PC-3 (cell line): Measurements from ENCODE around the gene MAK. TPM values are rescaled to one million over a fixed set of nuclear protein-coding genes. Genes with fewer than 3 reads are reported as not detected.

ENCODE experiments used
- ATAC-seq: fragments of 200-7000 bp; cut with Tn5 transposase; 2 replicates; pipeline ENCODE4 v1.9.1; 2020; ENCODE audit warnings: mild to moderate bottlenecking, moderate library complexity
- BruUV-seq: library from RNA; stranded (reverse); fragments of 400-500 nt; replicated peaks from 2 replicates; lab custom pipeline; 2021; lab: Mats Ljungman, UMichigan
- CTCF ChIA-PET: fragments of 300-600 bp; sonication (Branson Sonifier 250); formaldehyde crosslinking; loops from one replicate; lab custom pipeline; 2022; ENCODE audit warnings: antibody characterized with exemption; lab: Charles Lee
- POLR2A ChIA-PET: fragments of 300-600 bp; sonication (Branson Sonifier 250); formaldehyde crosslinking; loops from one replicate; lab custom pipeline; 2022; ENCODE audit warnings: antibody characterized with exemption; ENCODE audit not compliant: unreplicated experiment; lab: Charles Lee
- DNase-seq: peaks from one replicate; pipeline ENCODE4 v3.0.0-alpha.2; 2015
- H2AFZ ChIP-seq: fragments of 300-600 bp; sonication (generic); 2 replicates; pipeline ENCODE4 v1.6.0; 2016; ENCODE audit warnings: antibody characterized with exemption, low read length
- H3F3A ChIP-seq: fragments of 300-600 bp; sonication (generic); one replicate; pipeline ENCODE4 v1.6.0; 2017; ENCODE audit warnings: antibody characterized with exemption, low read length, control low read depth, mild to moderate bottlenecking; ENCODE audit not compliant: unreplicated experiment
- H3K27ac ChIP-seq: fragments of 300-600 bp; sonication (generic); 2 replicates; pipeline ENCODE4 v1.5.1; 2016; ENCODE audit warnings: mild to moderate bottlenecking, low read length
- H3K27me3 ChIP-seq: fragments of 300-600 bp; sonication (generic); 2 replicates; pipeline ENCODE4 v1.6.1; 2016; ENCODE audit warnings: low read length, mixed read lengths
- H3K36me3 ChIP-seq: fragments of 300-600 bp; sonication (generic); 2 replicates; pipeline ENCODE4 v1.6.1; 2016; ENCODE audit warnings: low read depth, mixed run types, low read length, mixed read lengths
- H3K4me1 ChIP-seq: fragments of 300-600 bp; sonication (generic); 2 replicates; pipeline ENCODE4 v1.5.1; 2016; ENCODE audit warnings: low read length; ENCODE audit not compliant: insufficient read depth
- H3K4me2 ChIP-seq: fragments of 300-600 bp; sonication (generic); 2 replicates; pipeline ENCODE4 v1.6.0; 2016; ENCODE audit warnings: low read length
- H3K4me3 ChIP-seq: fragments of 300-600 bp; sonication (generic); 2 replicates; pipeline ENCODE4 v1.5.1; 2016; ENCODE audit warnings: mild to moderate bottlenecking, low read length, mixed read lengths
- H3K79me2 ChIP-seq: fragments of 300-600 bp; sonication (generic); 2 replicates; pipeline ENCODE4 v1.6.1; 2017; ENCODE audit warnings: low read length, mixed read lengths
- H3K9ac ChIP-seq: fragments of 300-600 bp; sonication (generic); 2 replicates; pipeline ENCODE4 v1.6.0; 2016; ENCODE audit warnings: mild to moderate bottlenecking, low read length
- H3K9me2 ChIP-seq: fragments of 300-600 bp; sonication (generic); replicated peaks from 2 replicates; pipeline ENCODE4 v1.6.1; 2016; ENCODE audit warnings: mixed run types, low read length, mixed read lengths
- H3K9me3 ChIP-seq: fragments of 300-600 bp; sonication (generic); 2 replicates; pipeline ENCODE4 v1.6.1; 2016; ENCODE audit warnings: low read length, mixed read lengths
- H4K20me1 ChIP-seq: fragments of 300-600 bp; sonication (generic); 2 replicates; pipeline ENCODE4 v1.6.1; 2016; ENCODE audit warnings: low read length, mixed read lengths
- EZH2 ChIP-seq: fragments of 300-600 bp; sonication (generic); IDR thresholded peaks from one replicate; pipeline ENCODE4 v1.6.1; 2017; ENCODE audit warnings: antibody characterized with exemption, mild to moderate bottlenecking, low read length; ENCODE audit not compliant: unreplicated experiment
- EZH2phosphoT487 ChIP-seq: fragments of 300-600 bp; sonication (generic); IDR thresholded peaks from 2 replicates; pipeline ENCODE4 v1.6.1; 2018; ENCODE audit warnings: mild to moderate bottlenecking, antibody characterized with exemption, low read length, borderline replicate concordance
- intact Hi-C: fragments of 100-400 bp; cut with micrococcal nuclease; formaldehyde crosslinking; loops from 2 replicates; pipeline ENCODE4 v1.9.0; 2023
- total RNA-seq: library from RNA; depleted of rRNA; stranded (reverse); fragments of >200 nt; gene quantifications from 2 replicates; pipeline ENCODE4 v1.2.3, GENCODE V29; 2014
- TF ChIP-seq, protein P1 (sequence below): fragments of 300-600 bp; sonication (generic); conservative IDR thresholded peaks from 2 replicates; pipeline ENCODE4 v1.5.1; 2017; ENCODE audit warnings: antibody characterized with exemption, low read depth, mild to moderate bottlenecking, low read length

The MAK gene
- total RNA-seq, 1 experiment from 2014 or later = 0.11 TPM

GRCh38 chr6:10884245-10884972, 46.1 kb upstream of the MAK start:
- no peak overlapping the region for H3K4me3 ChIP-seq
- H4K20me1 ChIP-seq = no peaks in the 10 kb centered on the region
- H3K4me1 ChIP-seq = no peaks in the 10 kb centered on the region
- no peaks in the 10 kb centered on the region for H3K79me2 ChIP-seq
- H3K27me3 ChIP-seq = peaks cover 9% of the 10 kb centered on the region; the same call in 1 of the 2 replicates
- H3K9ac ChIP-seq = no peak overlapping the region
- CTCF ChIA-PET = no interaction called here
- BruUV-seq = no TSS peak
- H3K9me2 ChIP-seq = no peaks in the 10 kb centered on the region
- TF ChIP-seq EZH2phosphoT487 (no peak), EZH2 (no peak)
- TF ChIP-seq, protein P1, sequence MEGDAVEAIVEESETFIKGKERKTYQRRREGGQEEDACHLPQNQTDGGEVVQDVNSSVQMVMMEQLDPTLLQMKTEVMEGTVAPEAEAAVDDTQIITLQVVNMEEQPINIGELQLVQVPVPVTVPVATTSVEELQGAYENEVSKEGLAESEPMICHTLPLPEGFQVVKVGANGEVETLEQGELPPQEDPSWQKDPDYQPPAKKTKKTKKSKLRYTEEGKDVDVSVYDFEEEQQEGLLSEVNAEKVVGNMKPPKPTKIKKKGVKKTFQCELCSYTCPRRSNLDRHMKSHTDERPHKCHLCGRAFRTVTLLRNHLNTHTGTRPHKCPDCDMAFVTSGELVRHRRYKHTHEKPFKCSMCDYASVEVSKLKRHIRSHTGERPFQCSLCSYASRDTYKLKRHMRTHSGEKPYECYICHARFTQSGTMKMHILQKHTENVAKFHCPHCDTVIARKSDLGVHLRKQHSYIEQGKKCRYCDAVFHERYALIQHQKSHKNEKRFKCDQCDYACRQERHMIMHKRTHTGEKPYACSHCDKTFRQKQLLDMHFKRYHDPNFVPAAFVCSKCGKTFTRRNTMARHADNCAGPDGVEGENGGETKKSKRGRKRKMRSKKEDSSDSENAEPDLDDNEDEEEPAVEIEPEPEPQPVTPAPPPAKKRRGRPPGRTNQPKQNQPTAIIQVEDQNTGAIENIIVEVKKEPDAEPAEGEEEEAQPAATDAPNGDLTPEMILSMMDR = no peak
- no peaks in the 10 kb centered on the region for H3F3A ChIP-seq
- peak overlapping the region; percentile 45; the same call in 1 of the 2 replicates for H2AFZ ChIP-seq
- H3K36me3 ChIP-seq = no peaks in the 10 kb centered on the region
- DNase-seq (no peak), ATAC-seq (no peak)
- no peak overlapping the region for H3K4me2 ChIP-seq
- POLR2A ChIA-PET = no interaction called here
- H3K9me3 ChIP-seq = no peaks in the 10 kb centered on the region
- H3K27ac ChIP-seq = no peak overlapping the region
- intact Hi-C loops = no loop called here

DNA sequence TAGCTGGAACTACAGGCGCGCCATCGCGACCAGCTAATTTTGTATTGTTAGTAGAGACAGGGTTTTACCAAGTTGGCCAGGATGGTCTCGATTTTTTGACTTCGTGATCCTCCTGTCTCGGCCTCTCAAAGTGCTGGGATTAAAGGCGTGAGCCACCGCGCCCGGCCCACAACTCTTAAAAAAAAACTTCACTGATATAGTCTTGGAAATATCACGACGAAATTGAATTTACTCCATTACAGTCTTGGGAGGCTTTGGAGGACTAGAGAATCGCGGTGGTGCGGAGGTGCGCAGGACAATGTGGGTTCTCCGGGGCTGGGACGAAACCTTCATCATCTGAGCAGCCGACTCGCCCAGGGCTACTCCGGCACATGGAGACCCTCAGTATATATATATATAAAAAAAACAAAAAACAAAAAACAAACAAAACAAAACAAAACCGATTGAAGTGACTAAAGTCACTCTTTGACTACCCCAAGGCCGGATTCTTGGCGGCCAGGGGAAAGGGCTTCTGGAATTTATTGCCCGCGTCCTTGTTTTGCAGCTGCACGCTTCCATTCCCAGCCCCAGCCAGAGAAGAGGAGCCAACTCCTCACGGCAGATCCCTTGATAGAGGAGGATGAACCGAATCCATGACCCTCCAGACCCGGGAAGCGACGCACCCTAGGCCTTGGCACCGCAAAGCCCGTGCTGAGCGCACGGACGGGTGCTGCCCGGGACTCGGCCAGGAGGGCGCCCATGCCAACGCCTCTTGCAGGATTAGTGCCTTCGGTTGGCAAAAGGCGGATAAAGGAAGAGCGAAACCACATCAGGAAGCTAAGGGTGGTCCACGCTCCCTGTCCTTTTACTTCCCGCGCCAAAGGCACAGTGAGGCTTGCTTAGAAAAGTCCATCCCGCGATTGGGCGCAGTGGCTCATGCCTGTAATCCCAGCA, 45.2 kb upstream of the MAK start:
- H3K9ac ChIP-seq = no peak overlapping the region

More for the DNA sequence above, 45.2 kb upstream of the MAK start:
- Histone ChIP-seq H3F3A (no peaks in the 10 kb centered on the region), H3K36me3 (no peaks in the 10 kb centered on the region), H3K27me3 (peaks cover 9% of the 10 kb centered on the region; the same call in 1 of the 2 replicates), H3K9me2 (no peaks in the 10 kb centered on the region), H3K27ac (no peak overlapping the region), H3K4me3 (no peak overlapping the region), H3K79me2 (no peaks in the 10 kb centered on the region), H3K4me2 (no peak overlapping the region), H3K4me1 (no peaks in the 10 kb centered on the region), H2AFZ (no peak overlapping the region), H4K20me1 (no peaks in the 10 kb centered on the region), H3K9me3 (no peaks in the 10 kb centered on the region)
- no TSS peak for BruUV-seq
- no peak for ATAC-seq
- TF ChIP-seq, protein P1 = no peak
- TF ChIP-seq EZH2phosphoT487 (no peak), EZH2 (no peak)
- CTCF ChIA-PET = no interaction called here
- intact Hi-C loops = no loop called here
- no peak for DNase-seq
- POLR2A ChIA-PET = no interaction called here
